ELR (cell line): ENCODE data around the gene DCAF12.
A peak's percentile ranks its signal among the peaks of the same experiment; 100 is the strongest.

ENCODE experiments used
- DNase-seq: peaks from one replicate; pipeline ENCODE4 v3.0.0-alpha.2; 2015; ENCODE audit warnings: low read depth

The DCAF12 gene

DNA sequence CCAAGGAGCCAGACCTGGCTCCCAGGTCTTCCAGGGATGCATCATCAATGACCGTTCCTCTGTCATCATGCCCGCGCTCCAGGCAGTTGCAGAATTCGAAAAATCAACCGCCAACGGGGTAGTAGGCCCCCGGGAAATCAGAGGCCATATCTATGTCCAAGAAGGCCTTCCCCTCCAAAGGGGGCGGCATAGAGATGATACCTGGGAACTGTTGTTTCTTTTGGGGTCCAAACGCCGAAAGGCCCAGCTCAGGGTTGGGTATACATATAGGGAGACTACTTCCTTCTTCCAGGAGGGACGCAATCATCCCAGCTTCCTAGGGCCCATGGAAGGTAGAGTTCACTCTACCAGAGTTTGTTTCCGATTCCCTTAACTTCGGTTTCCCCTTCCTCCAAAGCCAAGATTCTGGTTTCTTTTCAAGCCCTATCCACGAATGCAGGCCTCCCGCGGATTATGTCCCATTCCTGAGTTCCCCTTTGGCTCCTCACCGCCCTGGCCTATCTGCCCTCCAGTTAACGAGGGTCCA, 754 bp downstream of the DCAF12 start:
- DNase-seq, result peak; percentile 83

DNA sequence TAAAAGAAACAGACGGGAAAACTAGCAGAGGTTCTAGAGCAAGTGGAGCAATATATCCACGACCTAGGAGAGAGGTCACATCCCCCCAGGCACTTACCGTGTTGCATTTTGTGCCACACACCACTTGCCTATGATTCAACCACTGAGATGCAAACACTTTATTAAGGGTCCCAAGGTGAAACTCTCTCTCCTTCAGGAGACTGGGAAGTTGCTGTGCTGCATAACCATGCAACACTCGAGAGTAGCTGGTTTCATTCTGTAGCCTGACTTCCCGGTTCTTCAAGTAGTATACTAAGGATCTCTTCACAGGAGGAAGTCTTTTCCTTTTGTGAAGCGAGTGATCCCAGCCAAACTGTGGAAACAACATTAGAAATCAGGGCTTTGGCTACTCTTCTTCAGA, 1.6 kb downstream of the DCAF12 start:
- DNase-seq, result peak; percentile 18

DNA sequence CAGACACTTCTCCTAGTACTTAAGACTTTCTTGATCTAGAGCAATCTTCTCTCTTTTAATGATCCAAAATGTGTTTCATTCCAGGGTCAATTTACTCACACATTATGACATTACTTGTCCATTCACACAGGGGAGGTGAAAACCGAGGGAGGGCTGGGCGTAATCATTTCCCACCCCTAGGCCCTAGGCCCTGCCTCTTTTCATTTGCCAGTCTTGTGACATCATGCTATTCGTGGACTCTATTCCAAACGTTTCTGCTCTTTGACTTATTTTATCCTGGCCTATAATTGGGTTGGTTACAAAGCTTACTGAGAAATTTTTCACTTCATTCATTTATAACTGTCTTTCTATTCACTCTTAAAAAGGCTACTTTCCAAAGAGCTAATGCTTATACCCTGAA, 2.4 kb downstream of the DCAF12 start:
- no peak for DNase-seq

DNA sequence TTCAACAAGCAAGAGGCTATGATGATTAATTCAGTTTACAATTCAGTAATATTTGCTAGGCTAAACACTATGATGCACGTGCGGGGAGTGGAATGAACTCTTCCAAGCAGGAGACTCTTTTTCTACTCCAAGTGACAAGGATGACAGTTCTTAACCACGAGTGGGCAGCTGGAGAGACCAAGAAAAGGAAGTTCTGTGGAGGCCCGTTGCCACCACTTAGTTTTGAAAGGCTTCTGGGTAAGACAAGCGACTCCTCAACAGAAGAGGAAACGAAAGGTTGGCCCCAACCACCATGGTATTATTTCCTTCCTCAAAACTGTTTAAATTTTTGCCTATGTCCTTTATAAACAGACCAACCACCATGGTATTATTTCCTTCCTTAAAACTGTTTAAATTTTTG, 2.8 kb downstream of the DCAF12 start:
- no peak for DNase-seq

DNA sequence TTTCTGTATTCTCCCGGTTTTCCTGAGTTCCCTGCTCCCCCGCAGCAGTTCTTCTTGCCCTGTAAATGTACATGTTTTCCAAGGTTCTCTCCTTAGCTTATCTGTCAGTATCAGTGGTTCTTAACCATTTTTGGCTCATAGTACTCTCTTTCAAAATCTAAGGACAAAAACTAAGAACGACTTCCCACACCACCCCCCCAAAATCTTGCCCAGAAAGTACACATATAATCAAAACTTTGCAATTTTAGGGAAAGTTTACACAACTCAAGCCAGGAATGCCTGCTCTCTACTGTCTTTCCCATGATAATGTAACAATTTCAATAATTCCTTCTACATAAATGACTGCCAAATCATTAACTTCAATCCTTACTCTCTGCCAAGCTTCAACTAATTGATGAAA, 4.5 kb downstream of the DCAF12 start:
- DNase-seq, result no peak

DNA sequence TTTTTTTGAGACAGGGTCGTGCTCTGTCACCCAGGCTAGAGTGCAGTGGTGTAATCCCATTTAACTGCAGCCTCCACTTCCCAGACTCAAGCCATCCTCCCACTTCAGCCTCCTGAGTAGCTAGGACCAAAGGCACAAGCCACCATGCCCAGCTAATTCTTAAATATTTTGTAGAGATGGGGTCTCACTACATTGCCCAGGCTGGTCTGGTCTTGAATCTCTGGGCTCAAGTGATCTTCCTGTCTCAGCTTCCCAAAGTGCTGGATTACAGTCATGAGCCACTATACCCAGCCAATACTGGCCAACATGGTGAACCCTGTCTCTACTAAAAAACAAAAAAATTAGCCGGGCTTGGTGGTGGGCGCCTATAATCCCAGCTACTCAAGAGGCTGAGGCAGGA, 6.8 kb downstream of the DCAF12 start:
- DNase-seq, result no peak

DNA sequence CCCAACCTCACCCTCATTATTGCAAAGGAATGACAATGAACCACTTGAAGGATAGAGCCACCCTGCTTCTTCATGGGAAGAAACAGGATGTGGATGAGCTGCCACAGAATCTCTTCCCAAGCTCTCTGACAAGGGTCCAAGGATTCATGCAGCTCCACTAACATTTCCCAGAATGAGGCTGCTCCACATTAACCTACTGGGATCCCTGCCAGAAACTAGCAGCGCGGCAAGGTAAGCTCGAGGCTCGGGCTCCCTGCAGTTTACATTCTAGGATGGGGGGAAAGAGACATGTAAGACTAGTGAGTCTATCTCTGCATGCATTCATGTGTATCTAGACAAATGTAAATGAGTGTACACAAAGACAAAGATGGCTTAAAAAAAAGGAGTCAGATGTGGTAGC, 12.1 kb downstream of the DCAF12 start:
- no peak for DNase-seq

DNA sequence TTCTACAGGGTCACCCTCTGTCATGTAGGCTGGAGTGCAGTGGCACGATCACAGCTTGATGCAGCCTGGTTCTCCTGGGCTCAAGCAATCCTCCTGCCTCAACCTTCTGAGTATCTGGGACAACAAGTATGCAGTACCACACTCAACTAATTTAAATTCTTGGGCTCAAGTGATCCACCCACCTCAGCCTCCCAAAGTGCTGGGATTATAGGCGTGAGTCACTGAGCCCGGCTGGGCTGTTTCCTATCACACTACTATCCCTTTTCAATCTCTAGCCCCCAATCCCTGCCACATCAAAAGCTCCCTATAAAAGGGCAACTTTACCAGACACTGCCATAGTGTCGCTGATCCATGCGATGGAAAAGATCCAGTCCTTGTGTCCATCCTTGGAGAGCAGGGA, 20.4 kb downstream of the DCAF12 start:
- DNase-seq, result peak; percentile 10

DNA sequence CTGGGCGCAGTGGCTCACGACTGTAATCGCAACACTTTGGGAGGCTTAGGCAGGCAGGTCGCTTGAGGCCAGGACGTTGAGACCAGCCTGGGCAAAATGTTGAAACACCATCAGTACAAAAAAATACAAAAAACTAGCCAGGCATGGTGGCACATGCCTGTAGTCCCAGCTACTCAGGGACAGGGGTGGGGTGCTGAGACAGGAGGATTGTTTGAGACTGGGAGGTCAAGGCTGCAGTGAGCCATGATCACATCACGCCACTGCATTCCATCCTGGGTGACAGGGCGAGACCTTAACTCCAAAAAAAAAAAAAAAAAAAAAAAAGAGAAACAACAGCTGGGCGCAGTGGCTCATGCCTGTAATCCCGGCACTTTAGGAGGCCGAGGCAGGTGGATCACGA, 23.7 kb downstream of the DCAF12 start:
- DNase-seq, result no peak

DNA sequence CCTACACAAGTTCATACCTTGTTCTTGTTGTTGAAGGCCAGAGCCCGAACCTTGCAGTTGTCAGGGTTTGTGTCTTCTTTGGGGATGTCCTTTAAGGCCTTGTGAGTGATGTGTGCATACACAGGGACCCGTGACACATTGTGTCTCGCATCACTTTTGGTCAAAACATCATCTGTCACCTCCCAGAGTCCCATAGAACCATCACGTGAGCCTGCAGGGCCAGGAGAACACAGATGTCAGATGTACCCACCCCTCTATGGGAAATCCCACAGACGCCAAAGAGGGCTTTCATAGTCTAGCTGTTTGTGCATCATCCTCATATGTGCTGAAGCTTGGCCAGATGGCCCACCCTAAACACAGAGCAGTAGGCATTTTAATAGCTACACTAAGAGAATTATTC, 28.2 kb downstream of the DCAF12 start:
- DNase-seq, result no peak

DNA sequence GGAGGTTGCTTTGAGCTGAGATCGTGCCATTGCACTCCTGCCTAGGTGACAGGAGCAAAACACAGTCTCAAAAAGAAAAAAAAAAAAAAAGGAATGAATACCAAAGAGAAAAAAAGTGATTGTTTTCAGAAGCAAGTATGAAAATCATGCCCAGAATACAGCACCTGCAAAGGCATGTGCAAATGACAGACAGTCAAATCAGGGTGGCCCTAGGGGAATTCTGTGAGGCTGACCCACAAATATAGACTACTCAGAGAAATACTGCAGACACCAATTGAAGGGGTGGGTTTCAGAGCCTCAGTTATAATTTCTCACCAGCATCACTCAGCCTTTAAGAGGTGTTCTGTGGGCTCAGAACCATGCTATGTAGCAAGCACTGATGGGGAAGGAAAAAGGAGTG, 28.6 kb downstream of the DCAF12 start:
- no peak for DNase-seq

DNA sequence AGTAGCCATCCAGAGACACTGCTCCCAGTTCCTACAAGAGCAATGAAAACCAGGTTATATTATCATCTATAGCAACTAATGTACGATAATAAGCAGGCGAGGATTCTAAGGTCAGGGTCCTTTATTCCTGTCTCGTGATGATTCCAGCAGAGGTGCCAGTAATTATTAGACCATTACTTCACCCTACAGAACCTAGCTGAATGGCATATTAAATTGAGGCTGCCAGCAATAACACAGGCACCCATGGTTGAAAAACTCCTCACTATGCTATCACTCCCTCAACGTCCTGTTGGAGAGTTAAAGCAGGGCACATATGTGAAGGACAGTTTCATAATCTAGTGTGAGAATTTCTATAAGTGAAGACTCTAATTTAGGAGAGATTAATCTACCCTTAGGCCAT, 29.7 kb downstream of the DCAF12 start:
- DNase-seq, result no peak

DNA sequence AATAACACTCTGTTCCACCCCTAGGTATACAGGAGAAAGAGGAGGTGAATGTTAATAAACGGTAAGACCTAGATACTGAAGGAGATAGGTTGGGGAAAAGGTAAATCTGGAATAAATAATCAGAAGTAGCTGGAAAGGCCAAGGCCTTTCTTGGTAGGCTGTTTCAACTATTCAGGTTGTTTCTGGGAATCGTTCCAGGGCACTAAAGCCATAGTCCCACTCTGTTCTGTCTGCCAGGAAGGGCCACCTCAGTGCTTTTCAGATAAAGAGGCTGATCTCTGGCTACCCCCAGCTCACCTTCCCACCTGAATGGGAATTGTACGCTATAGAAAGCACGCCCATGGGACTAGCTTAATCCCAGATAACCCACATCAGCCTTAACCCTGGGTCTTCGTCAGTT, 32.9 kb downstream of the DCAF12 start:
- DNase-seq, result no peak

DNA sequence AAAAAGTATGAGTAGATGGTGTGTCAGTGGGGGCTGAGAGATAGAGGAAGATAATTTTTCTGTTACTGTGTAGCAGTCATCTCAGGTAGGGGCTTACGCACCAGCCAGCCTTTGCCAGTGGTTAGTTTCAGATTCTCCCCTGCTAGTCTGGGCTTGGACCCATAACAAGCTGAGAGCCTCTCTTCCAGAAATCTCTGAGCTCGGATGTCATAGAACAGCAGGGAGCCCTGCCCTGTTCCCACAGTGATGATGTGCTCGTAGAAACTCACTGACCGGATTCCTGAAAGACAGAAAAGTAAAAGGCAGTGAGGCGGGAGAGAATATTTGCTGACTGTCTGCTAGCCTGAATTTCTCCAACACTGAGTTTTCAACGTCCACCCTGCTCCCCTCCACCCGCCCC, 37.2 kb downstream of the DCAF12 start:
- no peak for DNase-seq

DNA sequence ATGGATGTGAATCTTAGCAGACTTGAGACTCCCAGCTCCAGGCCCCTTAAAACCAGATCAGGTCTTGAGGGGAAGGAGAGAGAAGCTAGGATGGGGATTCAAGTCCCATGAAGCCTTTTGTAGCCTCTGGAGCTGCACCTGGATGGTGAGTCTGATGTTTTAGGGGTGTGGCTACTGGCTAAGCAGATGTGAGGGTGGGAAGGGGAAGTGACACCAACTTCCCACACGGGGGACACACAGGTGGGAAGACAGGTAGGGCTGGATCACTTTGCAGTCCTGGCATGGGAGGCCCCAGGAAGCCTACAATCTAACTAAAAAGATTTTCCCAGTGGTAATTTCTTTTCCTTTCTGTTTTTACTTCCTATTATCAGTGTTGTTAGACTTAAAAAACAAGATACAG, 39.1 kb downstream of the DCAF12 start:
- no peak for DNase-seq

DNA sequence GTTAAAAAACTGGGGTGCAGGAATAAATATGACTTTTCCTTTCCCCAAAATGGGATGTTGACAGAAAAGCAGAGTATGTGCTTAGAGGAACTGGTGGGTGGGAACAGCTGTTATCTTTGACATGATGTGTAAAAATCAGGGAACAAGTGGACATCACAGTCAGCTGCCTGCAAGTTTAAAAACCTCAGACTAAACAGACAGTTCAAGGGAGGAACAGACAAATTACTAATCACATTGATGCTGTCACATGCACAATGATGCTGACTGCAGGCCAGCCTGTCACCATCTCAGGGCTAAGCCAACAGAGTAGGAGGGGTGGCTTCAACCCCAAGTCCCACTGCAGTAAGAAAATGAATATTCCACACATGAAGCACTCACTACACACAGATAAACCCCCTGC, 39.6 kb downstream of the DCAF12 start:
- DNase-seq, result no peak

DNA sequence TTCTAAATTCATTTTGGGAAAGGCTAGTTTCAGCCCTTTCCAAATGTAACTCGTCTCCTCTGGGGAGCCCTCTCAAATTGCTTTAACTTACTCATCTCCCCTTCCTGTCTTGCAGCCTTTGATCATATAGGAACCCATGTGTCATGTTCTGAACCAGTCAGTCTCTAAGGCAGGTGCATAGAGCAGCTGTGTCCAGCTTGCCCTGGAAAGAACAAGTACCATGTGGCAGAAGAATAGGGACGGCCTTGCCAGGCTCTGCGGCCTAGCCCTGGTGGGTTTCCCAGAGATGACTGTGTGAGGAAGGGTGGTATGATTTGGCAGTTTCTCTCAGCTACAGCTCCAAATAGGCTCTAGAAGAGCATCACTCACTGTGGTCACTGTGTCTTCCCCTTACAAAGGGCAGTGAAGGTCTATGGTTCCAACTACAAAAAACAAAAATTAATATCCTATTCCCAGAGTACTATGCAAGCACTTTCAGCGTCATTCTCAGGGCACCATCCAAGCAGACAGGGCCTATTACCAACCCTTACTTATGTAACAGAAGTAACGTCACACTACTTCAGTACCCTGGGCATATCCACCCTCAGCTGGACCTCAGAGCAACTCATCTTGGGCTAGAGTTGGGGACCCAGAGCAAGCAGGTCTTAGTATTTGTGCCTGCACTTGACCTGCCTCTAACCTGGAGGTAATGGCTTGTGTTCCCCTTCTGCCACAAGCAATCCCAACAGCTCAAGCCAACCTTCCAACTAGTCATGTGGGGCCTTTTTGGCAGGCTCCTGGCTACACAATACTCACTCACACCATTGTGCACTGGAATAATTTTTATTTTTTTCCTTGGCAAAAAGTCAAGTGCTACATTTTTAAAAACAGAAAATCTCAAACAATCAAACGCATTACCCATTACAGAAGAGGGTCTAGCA, 40.7 kb downstream of the DCAF12 start:
- DNase-seq, result peak; percentile 19

DNA sequence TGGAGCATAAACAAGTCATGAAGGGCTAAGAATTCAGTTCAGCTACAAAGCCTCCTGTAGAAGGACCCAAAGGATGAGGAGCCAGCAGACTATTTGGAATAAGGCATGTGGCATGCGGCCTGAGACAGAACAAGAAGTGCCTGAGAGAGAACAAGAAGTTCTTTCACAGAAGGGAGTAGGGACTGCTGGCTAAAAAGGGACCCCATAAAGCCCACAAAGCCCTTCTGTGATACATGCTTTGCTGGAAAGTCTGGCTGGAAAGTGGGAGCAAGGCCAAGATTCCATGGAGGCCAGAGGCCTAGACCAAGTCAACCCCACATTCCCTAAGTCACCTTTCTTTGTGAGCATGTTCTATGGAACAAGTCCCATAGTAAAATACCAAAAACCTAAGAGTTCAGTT, 41.9 kb downstream of the DCAF12 start:
- no peak for DNase-seq

DNA sequence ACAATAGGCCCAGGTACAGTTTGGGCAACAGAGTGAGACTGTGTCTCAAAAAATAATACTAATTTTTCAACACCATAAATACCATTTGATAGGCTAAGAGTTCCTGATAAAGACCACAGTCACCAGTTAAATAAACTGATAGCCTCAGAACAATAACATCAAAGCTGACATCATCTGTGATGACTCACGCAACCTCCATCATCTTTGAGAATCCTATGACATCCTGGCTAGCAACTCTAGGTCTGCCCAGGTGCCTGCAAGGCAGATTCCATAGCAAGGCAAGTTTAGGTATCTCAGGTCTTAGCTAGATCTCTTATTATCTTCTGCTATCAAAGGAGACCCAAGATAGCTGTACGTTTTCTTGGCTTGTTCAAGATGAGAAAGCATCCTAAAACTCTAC, 47.3 kb downstream of the DCAF12 start:
- DNase-seq, result peak; percentile 76

DNA sequence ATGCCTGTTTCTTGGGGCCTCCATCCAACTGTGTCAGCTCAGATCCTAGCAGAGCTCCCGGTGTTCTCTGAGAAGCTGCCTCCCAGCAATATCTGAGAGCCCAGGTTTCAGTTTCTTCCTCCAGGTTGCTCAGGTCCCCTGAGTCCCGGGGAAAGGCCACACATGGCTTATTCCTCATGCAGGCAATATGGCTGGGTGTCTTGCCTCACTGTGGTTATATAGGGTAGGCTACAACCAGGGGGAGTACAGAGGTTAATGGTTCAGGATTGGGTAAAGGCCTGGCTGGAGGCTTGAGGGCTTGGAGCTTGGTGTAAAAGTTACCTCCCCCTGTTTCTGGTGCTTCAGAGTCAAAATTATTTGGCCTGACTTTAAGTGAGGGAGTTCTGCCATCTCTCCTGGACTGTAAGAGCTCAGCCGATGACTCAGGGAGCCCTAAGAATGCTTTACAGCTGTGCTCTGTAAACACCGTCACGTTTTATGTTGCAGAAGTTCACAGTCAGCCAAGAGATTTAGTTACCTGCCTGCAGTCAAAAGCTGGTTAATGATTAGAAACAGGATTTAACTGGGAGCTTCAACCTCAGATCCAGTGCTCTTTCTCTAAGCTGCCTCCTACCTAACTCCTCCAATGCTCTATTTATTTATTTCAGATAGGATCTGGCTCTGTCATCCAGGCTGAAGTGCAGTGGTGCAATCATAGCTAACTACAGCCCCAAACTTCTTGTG, 53.5 kb downstream of the DCAF12 start:
- peak; percentile 83 for DNase-seq

DNA sequence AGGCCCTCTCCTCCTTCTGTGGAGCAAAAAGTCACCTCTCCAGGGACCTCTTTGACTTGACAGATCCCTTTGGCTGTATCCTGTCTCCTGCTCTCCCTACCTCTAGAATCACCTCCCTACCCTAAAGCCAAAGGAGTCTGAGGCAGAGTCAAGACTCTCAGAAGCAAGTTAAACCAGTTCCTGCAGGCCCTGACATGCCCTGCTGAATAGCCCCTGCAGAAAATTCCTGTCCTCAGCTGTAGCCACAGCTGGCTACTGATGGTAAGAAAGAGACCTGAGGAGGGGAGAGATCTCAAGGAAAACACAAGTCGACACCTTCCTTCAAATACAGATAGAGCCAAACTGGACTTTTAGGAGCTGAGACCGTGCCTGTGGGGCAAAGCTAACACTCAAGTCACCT, 54.1 kb downstream of the DCAF12 start:
- DNase-seq, result no peak

DNA sequence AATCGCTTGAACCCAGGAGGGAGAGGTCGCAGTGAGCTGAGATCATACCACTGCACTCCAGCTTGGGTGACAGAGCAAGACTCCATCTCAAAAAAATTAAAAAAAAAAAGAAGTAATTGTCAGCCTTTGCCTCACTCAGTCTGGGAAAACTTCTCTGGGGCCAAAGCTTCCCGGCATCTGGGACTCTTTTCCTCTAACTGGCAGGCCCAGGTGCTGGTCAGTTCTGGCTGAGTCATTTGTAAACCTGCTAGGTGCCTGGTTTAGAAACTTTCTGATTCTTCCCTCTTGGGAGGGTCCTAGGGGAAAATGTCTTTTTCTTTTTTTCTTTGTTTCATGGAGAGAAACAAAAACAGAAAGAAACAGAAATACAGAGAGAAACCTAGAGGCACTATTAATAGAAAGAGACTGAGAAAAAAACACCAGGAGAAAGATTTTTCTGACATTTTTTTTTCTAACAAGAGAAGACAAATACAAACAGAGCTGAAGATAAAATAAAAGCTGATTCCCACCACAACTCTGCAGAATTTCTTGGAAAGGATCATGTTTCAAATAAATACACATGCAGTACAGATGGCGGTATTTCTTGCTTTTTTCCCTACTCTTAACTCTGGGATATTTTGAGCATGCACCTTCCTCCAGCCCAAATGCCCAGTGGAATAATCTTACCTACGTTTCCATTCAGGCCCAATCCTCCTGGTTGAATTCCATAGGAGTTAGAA, 55.7 kb downstream of the DCAF12 start:
- no peak for DNase-seq

DNA sequence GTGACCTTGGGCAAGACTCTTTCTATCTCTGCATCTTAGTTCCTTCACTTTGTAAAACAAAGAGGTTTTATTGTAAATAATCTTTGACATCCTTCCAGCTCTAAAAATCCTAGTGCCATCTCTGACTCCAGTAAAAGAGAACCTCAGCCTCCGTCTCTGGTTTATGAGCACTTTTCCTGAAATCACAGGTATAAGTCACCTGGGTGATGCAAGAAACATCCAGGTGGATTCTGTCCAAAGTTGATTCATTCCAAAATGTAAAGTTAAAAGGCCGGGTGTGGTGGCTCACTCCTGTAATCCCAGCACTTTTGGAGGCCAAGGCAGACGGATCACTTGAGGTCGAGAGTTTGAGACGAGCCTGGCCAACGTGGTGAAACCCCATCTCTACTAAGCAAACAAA, 56.7 kb downstream of the DCAF12 start:
- DNase-seq, result no peak
